ENCODE results near the gene PURB.
"Not testable (repeated sequence)": the region's sequence is repeated elsewhere in the genome, so short reads cannot be mapped to it uniquely, and the experiment has no call there.

PURB gene

GRCh38 chr7:44849885-44850544 is 35.3 kb downstream of the PURB start:
- no peak for DNase-seq

- no peak for DNase-seq
Measured at GRCh38 chr7:44849259-44849884, 36.0 kb downstream of the PURB start.

- DNase-seq = peak; percentile 100
Measured at GRCh38 chr7:44847920-44848634, 37.3 kb downstream of the PURB start, which contains the start of gene H2AZ2. TSS of gene H2AZ2 (minus strand) at chr7:44848087. CDS start at chr7:44847971, 116 bp downstream.

- DNase-seq = peak; percentile 77
Measured at GRCh38 chr7:44847509-44847919, 37.8 kb downstream of the PURB start.

- DNase-seq = no peak
Measured at GRCh38 chr7:44846816-44847508, 38.4 kb downstream of the PURB start.

GRCh38 chr7:44846390-44846789 is 38.9 kb downstream of the PURB start:
- not testable (repeated sequence) for DNase-seq

- no peak for DNase-seq
Measured at GRCh38 chr7:44845451-44845850, 39.9 kb downstream of the PURB start.

GRCh38 chr7:44843440-44843839 is 41.9 kb downstream of the PURB start:
- not testable (repeated sequence) for DNase-seq

GRCh38 chr7:44842675-44843074 is 42.7 kb downstream of the PURB start:
- not testable (repeated sequence) for DNase-seq

GRCh38 chr7:44838751-44839150 is 46.6 kb downstream of the PURB start:
- DNase-seq = no peak

GRCh38 chr7:44827567-44827966 is 57.8 kb downstream of the PURB start:
- no peak for DNase-seq

All from activated T-cell treated with anti-CD3 and anti-CD28 coated beads for 4 hours (primary cell).